Sciatic nerve (tissue), 2 donors: Measurements from ENCODE around the gene AHNAK2. TPM values are rescaled to one million over a fixed set of nuclear protein-coding genes. Genes with fewer than 3 reads are reported as not detected.

Experiments
- ATAC-seq: fragments of 200-7000 bp; cut with Tn5 transposase; one replicate; pipeline ENCODE4 v1.9.1; 2020; ENCODE audit warnings: mild to moderate bottlenecking, moderate library complexity
- DNase-seq: peaks from one replicate; pipeline ENCODE4 v3.0.0-alpha.2; 2020; ENCODE audit warnings: low spot score
- intact Hi-C: fragments of 100-400 bp; cut with DNase I; formaldehyde crosslinking; loops from one replicate; pipeline ENCODE4 v1.14.2; 2022
- total RNA-seq: library from RNA; stranded (reverse); fragmentation: NEBNext Ultra II Directional; extraction: Animal tissue kit (Norgen Biotek cat#: 25700); gene quantifications from one replicate; pipeline ENCODE4 v1.2.1, GENCODE V29; 2021
- donor health status: DM: no; HTN: no; CAD: no.
- donor health status: DM: no; HTN: no; CAD: no.

Gene AHNAK2
- total RNA-seq, 1 donor from 2014 or later = 77.7 TPM

DNA sequence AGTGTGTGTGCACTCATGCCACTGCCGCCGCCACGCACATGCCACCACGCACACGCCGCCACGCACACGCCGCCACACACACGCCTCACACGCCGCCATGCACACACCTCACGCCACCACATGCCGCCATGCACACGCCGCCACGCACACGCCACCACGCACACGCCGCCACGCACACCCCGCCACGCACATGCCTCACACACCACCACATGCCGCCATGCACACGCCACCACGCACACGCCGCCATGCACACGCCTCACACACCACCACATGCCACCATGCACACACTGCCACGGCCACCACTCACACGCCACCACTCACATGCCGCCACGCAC, 13.7 kb upstream of the AHNAK2 start:
- DNase-seq (no peak), ATAC-seq (no peak)
- intact Hi-C loops = no loop called here

DNA sequence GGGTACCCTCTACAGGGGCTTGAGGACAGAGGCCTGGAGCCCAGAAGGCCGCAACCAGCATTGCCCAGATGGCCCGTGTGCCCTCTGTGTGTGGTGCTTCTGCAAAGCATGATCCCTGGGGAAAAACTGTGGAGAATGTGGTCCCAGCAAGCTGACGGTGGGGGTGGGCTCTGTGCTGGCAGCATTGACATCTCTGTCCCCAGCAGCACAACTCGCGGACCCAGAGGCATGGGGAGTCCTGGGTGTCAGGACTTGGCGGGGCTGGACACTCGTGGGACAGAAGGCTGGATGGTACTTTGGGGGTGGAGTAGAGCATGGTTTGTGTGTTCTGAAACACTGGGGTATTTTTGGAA, 11.8 kb upstream of the AHNAK2 start:
- no peak for DNase-seq
- intact Hi-C loops = loop anchor here (10.0 kb wide), 1 partner anchor 95 kb away; no protein-coding TSS in a partner anchor
- no peak for ATAC-seq

DNA sequence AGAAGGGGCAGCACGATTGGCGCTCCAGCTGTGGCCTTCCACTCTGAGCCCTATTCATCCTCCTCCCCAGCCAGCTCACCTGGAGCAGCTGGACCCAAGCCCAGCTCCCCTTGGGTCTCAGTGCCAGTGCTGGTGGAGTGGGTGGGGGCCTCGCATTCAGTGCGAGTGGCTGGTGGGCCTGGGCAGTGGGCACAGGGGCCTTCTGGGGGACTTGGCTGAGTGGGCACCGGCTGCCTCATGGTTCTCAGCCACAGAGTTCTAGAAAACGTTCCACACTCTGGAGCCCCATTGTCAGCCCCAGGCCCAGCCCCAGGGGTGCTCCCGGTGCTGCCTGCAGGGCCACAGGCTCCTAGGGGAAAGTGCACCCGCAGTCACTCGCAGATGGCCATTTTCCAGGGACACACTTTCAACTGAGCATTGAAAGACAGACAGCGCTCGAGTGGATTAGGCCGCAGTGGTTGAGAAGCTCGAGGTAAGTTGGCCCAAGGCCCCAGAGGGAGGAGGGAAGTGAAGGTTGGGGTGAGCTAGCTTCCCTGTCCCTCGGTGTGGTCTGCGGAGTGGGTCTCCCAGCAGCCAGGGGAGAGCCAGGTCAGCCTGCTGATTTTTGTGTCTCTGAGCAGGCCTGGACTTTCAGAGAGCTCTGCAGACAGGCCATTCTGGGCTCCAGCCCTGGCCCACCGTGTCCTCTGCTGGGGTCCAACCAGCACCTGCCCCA, 11.2 kb upstream of the AHNAK2 start:
- intact Hi-C loops = loop anchor here (10.0 kb wide), 1 partner anchor 95 kb away; no protein-coding TSS in a partner anchor
- ATAC-seq (no peak), DNase-seq (no peak)

DNA sequence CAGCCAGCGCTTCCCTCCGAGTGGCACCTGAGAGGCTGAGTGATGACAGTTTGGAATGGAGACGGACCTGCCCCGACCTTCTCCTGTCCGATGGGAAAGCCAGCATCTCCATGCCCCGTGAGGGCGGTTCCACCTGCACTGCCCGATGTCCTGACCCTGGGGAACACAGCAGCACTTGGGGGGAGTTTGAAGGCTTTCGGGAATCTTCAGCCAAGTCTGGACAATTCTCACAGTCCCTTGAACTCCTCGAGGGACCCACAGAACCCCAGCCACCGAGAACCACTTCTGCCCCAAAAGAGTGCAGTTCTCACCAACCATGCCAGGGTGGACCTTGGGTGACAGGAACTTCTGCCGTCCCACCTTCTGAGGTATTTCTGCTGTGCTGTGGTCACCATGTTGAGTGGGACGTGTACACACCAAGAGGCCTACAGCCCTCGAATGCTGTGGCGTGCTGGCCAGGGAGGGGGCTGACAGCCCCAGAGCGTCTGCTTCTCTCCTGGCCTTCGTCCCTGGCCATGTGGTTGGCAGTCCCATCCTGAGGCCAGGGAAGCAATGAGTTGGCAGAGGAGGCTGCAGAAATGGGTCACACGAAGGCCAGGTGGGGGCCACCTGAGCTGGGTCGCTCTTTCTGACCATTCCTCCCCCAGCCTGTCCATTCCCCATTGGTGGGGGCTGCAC, 8.5 kb upstream of the AHNAK2 start:
- ATAC-seq (no peak), DNase-seq (no peak)
- intact Hi-C loops = loop anchor here (10.0 kb wide), 1 partner anchor 98 kb away; no protein-coding TSS in a partner anchor

DNA sequence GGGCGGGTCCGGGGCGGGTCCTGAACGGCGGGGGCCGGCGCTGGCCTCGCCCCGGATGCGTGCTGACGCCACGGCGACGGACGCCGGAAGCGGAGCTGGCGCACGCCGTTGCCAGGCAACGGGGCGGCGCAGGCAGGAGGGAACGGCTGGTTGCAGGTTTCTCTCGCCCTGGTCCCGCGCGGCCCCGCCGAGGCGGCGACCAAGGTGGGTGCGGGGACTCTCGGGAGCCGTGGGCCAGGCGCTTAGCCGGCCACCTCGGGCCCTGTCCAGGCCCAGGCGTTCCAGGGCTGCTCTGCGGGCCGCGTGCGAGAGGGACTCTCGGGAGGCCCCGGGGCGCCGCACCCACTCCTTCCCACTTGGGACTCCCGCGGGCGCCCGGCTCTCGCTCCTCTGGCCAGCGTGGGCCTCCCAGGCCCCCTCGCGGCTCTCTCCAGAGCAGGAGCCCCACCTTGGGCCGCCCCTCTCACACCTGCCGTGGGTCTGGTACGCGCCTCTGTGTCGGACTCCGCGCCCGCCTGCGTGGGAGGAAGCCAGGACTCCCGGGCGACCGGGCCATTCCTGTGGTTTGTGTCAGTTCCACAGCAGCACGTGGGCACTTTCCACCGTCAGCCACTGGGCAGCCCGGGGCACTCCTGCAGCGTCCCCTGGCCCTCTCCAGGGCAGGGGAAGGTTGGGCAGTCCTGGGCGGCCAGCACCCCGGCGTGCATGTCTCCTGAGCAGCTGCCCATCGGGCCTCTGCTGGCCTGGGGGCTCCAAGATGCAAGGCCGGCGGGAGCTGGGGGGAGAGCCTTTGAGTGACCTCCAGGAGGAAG, 7.7 kb upstream of the AHNAK2 start, which contains the start of gene CLBA1:
Gene CLBA1 (plus strand): TSS at position 114 of the 812 bp plus-strand sequence. CDS start 644 bp downstream, at position 758.
- intact Hi-C loops = loop anchor here (10.0 kb wide), 1 partner anchor 99 kb away; no protein-coding TSS in a partner anchor
- DNase-seq = peak; percentile 92
- ATAC-seq = peak; percentile 94

DNA sequence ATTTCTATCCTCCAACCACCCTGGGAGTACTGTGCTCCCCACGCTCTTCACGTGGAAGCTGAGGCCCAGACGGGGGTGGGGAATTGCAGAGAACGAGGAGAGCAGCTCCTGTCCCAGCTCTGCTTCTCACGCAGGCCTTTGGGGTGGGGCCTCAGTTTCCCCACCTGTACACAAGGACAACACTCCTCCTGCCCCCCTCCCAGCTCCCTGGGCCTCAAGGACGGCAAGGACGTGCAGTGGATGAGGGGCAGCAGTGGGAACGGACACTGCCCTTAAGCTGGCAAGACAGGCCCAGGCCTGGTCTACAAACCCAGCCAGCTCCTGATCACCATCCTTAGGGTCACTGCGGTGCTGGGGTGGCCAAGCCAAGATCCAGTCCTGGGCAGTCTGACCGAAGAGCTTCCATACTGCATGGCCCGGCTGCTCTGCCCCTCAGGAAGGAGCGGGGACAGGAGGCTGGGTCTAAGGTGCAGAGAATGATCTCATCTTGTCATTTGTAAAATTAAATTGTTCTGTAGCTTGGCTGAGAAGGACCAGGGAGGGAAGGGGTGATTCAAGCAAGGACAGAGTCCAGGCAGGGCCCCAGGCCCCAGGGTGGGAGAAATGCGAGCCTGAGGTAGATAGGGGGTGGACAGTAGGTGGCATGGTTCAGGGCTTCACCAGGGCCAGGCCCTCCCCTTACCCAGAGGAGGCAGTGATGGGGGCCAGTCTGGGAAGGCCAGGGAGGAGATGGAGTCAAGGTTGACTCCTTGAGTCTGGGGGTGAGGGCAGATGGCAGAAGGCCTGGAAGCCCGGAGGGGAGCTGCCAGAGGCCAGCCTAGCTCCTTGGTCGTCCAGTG, 6.1 kb upstream of the AHNAK2 start:
- DNase-seq (no peak), ATAC-seq (no peak)
- intact Hi-C loops = loop anchor here (10.0 kb wide), 1 partner anchor 101 kb away; no protein-coding TSS in a partner anchor

DNA sequence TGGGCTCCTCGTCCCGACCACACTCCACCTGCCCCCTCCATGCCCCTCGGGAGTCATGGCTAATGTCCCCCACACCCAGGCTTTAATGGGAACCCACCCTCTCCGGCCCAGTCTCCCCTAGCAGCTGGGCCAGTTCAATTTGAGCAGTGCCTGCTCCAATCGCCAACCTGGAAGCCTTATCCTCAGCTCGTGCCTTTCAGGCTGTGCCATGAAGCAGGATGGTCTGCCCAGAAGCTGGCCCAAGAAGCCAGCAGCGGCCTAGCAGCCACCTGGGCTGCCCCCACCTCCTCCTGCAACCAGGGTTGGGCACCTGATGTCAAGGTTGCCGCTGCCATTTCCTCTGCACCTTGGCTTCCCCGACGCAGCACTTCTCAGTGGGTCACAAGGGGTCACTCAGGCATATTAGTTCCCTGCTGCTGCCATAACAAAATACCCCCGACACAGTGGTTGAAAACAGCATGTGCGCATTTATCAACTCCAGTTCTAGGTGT, 5.1 kb upstream of the AHNAK2 start:
- ATAC-seq = no peak
- DNase-seq = no peak
- intact Hi-C loops = loop anchor here (10.0 kb wide), 1 partner anchor 102 kb away; no protein-coding TSS in a partner anchor

DNA sequence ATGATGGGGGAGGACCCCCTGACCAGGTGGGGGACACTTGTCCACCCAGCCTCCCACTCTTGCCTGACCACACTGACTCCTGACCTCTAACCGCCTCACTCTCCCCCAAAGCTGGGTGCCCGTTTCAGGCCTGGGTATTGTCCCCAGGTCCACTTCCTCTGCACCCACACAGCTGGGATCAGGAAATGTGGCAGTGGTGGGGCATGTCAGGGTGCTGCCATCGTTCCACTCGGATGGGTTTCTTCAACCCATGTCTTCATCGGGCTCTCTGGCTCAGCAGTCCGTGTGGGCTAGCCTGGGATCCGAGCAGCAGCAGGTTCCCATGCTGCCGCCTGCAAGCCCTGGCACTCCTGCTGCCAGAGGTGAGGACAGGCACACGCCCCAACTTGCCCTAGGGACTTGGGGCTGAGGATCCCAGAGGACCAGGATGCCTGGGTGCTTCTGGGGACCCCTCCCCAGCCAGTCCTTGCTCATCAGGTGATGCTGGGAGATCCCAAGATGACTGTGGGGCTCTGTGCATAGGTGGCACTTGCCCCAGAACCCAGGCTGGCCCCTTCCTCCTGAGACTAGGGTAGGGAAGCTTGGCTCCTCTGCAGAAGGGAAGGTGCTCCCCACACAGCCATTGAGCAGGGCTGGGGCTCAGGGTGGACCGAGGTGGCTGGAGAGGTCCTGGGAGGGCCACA, 4.5 kb upstream of the AHNAK2 start:
- ATAC-seq (no peak), DNase-seq (no peak)
- intact Hi-C loops = loop anchor here (10.0 kb wide), 1 partner anchor 102 kb away; no protein-coding TSS in a partner anchor

DNA sequence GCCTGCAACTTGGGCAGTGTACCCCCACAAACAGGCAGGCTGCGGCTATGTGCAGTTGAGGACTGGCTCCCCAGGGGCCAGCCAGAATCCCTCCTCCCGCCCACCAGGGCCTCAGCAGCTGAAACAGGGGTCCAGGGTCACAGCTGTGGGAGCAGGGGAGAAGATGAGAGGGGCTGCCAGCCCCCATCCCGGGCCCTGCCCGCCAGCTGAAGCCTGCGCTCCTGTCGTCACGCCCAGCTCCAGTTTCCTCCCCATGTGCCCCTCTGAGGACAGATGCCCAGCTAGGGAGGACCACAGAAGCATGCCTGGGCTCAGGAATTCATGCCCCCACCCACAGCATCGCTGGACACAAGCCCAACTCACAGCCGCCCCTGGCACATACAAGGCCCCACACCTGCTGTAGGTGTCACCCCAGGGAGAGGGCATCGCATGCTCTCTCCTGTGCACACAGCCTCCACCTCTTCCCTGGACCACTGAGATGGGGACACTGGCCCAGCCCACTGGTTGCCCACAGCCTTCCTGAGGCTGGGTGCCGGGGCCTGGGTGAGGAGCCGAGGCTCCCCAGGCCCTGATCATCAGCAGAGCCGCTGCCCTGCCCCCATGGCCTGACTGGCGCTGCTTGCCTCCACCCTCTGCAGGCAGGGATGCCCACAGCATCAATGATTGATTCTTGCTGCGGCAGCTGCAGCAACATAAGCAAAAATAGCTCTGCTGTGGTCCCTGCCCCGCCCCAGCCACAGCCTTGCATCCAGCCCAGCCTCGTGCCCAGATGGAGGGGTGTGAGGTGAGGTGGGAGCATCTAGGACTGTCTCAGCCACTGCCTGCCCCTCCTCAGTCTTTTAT, 3.7 kb upstream of the AHNAK2 start:
- DNase-seq (no peak), ATAC-seq (no peak)
- intact Hi-C loops = loop anchor here (10.0 kb wide), 1 partner anchor 103 kb away; no protein-coding TSS in a partner anchor

DNA sequence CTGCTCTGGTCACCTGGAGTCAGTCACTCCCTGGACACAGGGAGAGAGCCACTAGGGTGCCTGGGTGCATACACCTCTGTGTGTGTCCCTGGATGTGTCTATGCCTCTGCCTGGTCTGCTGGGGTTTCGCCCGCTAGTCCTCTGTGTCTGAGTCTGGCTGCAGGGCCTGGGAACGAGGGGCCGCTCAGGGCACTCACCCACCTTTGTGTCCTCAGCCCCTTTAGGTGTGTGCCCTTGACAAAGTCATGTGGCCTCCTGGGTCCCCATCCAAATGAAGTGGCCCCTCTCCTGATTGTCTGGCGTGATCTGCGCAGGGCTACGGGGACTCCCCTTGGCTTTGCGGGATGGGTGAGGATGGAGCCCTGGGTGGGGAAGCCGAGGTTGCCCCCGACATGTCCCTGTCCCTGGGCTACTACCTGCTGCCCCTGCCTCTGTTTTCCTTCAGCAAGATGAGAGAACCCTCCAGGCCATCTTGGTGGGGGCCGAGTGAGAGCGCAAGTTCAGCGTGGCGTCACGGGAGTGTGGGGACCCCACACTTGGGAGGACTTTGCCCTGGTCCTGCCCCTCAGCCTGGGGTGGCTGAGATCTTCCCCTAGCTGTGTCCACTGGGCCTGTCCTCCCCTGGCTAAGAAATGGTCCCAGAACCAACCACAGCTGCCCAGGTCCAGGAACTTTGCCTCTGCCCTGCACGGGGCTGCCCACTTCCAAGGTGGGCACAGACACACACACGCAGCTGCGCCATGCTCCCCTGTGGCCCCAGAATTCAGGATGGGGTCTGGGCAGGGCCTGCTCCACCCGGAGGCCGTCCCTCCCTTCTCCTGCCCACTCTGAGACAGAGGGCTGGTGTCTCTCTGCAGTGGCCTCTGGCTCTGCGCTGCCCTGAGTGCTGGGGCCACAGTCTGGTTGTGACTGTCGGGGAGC, 2.7 kb upstream of the AHNAK2 start:
- intact Hi-C loops = loop anchor here (10.0 kb wide), 1 partner anchor 104 kb away; no protein-coding TSS in a partner anchor
- no peak for ATAC-seq

DNA sequence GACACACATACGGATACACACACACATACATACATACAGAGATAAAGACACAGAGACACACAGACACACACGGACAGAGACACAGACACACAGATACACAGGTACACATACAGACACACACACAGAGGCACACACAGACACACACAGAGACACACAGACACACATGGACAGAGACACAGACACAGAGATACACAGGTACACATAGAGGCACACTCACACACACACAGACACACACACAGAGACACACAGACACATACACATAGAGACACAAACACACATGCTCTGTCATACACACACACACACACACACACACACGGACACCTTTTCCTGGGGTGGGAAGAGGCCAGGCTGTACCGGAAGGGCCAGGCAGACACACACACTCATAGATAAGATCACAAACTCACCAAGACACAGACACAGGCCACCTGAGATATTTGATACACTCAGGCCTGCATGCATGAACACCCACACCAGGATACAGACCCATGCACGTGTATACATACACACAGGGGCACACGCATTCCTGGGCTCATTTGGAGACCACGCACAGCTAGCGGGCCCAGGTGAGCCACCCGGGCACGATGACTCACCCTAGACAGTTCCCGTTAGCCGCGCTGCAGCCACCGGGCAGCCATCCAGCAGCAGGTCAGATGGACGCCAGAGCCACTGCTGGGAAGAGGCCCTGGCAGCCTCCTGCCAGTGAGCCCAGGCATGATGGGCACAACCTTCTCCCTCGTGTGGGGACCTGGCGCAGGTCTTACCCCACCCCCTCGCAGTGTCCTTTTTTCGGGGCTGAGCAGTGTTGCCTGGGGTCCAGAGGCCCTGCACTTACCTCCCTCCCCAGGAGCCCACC, 1.8 kb upstream of the AHNAK2 start:
- ATAC-seq = no peak
- peak; percentile 59 for DNase-seq
- intact Hi-C loops = loop anchor here (2.0 to 10.0 kb wide), 2 partner anchors 41 to 105 kb away; partner anchors contain the start of gene CDCA4

More for the DNA sequence above, 2.7 kb upstream of the AHNAK2 start:
- peak; percentile 56 for DNase-seq

DNA sequence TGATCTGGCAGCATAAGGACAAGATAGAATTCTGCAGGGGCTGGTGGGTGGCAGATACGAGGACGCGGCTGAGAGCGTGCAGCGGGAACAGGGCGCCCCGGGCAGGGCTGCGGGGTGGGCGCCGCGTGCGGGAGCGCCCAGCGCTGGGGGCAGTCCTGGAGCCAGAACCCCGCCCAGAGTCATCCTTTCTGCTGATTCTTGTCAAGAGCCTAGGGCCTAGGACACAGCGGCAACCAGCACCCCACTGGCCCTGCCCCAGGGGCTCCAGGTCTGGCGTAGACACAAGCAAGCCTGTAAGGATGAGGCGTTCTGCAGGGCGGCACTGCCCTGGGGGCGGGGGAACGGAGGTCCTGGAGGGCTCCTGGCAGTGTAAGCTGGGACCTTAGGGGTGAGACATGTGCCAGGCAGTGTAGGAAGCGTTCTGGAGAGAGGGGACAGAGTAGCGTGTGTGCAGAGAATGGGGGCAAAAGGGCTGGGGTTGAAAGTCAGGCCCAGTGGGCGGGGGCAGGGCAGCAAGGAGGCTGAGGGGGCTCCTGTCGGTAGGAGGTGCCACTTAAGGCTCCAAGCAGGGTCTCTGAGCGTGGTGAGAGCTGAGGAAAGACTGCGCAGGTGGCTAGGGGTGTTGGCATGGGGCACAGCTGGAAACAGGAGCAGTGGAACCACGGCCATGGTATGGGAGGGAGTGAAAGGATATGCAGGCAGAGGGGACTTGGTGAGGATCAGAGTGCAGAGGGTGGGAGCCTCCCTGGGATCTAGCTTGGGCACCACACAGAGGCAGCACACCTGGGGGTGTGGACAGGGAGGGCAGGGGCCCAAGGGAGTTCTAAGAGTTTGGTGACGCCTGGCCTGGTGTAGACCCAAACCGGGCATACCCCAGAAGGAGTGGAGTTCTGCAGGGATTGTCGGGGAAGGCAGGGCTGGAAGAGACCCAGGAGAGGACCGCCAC, 845 bp upstream of the AHNAK2 start:
- DNase-seq = no peak
- no peak for ATAC-seq
- intact Hi-C loops = loop anchor here (2.0 kb wide), 1 partner anchor 42 kb away; the partner anchor contains the start of gene CDCA4

DNA sequence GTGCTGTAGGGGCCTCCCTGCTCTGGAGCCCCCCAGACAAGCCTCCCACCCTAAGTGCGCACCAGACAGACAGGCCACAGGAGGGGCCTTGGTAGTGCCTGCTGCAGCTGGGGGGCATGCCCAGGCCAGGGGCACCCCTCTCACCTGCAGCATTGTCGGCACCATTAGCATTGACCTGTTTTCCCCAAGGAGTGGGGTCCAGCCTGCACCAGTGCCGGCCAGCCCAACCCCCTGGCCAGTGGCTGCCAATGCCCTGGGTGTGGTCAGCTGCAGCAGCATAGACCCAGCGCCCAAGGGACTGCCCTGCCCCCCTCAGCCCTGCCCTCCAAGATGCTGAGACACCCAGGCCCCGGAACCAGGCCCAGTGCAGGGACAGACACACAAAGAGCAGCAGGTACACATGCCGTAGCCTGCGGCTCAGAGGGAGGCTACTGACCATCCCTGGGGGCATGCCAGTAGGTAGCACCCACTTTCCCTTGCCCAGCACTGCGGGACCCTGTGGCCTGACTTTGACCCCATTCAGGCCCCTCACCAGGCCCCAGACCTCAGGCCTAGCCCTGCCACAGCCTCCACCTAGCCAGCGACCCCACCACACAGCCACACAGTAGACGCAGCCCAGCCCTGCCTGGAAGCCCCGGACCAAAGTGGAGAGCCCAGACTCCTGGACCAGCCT, 1.0 kb downstream of the AHNAK2 start:
- DNase-seq (no peak), ATAC-seq (no peak)
- intact Hi-C loops = no loop called here
